T-helper 9 cell (primary cell): ENCODE results near the gene ELMOD3.
"Not testable (repeated sequence)": the region's sequence is repeated elsewhere in the genome, so short reads cannot be mapped to it uniquely, and the experiment has no call there.

ENCODE experiments used
- DNase-seq: peaks from one replicate; pipeline ENCODE4 v3.0.0-alpha.2; 2020
- total RNA-seq, 2 donors: gene quantifications; one replicate each; lab custom pipeline; 2026; lab: John Stamatoyannopoulos, UW

Gene ELMOD3
- total RNA-seq, result 18.6 to 31.9 reads per million in 2 donors

GRCh38 chr2:85354286-85355072 is at the start of gene ELMOD3, which contains the start of gene RETSAT:
TSS of gene ELMOD3 (plus strand) at chr2:85354769. CDS start at chr2:85357199, 2,430 bp downstream.
TSS of gene RETSAT (minus strand) at chr2:85354528. CDS start at chr2:85354507, 21 bp downstream.
- peak; percentile 93 for DNase-seq

- no peak for DNase-seq
Observed at GRCh38 chr2:85307527-85307897, 47.1 kb upstream of the ELMOD3 start.

GRCh38 chr2:85308201-85308600 is 46.4 kb upstream of the ELMOD3 start:
- no peak for DNase-seq

GRCh38 chr2:85308896-85309555 is 45.5 kb upstream of the ELMOD3 start:
- DNase-seq, result no peak

GRCh38 chr2:85309699-85310321 is 44.8 kb upstream of the ELMOD3 start:
- DNase-seq, result no peak

GRCh38 chr2:85310330-85310729 is 44.2 kb upstream of the ELMOD3 start:
- DNase-seq, result no peak

- DNase-seq, result no peak
Observed at GRCh38 chr2:85312404-85312803, 42.2 kb upstream of the ELMOD3 start.

GRCh38 chr2:85314884-85315242 is 39.7 kb upstream of the ELMOD3 start:
- DNase-seq, result no peak

GRCh38 chr2:85315921-85316320 is 38.6 kb upstream of the ELMOD3 start:
- DNase-seq, result not testable (repeated sequence)

- no peak for DNase-seq
Observed at GRCh38 chr2:85318222-85319074, 36.1 kb upstream of the ELMOD3 start.

- no peak for DNase-seq
Observed at GRCh38 chr2:85319796-85320195, 34.8 kb upstream of the ELMOD3 start.

- DNase-seq, result no peak
Observed at GRCh38 chr2:85323351-85323987, 31.1 kb upstream of the ELMOD3 start.

GRCh38 chr2:85323988-85324367 is 30.6 kb upstream of the ELMOD3 start:
- DNase-seq, result not testable (repeated sequence)

- DNase-seq, result no peak
Observed at GRCh38 chr2:85324639-85325465, 29.7 kb upstream of the ELMOD3 start.

- DNase-seq, result no peak
Observed at GRCh38 chr2:85325466-85325811, 29.1 kb upstream of the ELMOD3 start.

GRCh38 chr2:85326406-85327159 is 28.0 kb upstream of the ELMOD3 start:
- peak; percentile 35 for DNase-seq

GRCh38 chr2:85327160-85327821 is 27.3 kb upstream of the ELMOD3 start:
- peak; percentile 44 for DNase-seq

- DNase-seq, result peak; percentile 92
Observed at GRCh38 chr2:85327822-85328617, 26.5 kb upstream of the ELMOD3 start, which contains the start of gene TGOLN2. TSS of gene TGOLN2 (minus strand) at chr2:85327989. CDS start at chr2:85327962, 27 bp downstream.

GRCh38 chr2:85329181-85329651 is 25.4 kb upstream of the ELMOD3 start:
- DNase-seq, result no peak
